NOMO-1 (cell line): ENCODE results near the gene RBPJ.

Experiments
- DNase-seq, 2 experiments: peaks; one replicate each; lab custom pipeline; 2025; ENCODE audit not compliant: unreplicated experiment in 2 of 2; lab: John Stamatoyannopoulos, UW

RBPJ gene

DNA sequence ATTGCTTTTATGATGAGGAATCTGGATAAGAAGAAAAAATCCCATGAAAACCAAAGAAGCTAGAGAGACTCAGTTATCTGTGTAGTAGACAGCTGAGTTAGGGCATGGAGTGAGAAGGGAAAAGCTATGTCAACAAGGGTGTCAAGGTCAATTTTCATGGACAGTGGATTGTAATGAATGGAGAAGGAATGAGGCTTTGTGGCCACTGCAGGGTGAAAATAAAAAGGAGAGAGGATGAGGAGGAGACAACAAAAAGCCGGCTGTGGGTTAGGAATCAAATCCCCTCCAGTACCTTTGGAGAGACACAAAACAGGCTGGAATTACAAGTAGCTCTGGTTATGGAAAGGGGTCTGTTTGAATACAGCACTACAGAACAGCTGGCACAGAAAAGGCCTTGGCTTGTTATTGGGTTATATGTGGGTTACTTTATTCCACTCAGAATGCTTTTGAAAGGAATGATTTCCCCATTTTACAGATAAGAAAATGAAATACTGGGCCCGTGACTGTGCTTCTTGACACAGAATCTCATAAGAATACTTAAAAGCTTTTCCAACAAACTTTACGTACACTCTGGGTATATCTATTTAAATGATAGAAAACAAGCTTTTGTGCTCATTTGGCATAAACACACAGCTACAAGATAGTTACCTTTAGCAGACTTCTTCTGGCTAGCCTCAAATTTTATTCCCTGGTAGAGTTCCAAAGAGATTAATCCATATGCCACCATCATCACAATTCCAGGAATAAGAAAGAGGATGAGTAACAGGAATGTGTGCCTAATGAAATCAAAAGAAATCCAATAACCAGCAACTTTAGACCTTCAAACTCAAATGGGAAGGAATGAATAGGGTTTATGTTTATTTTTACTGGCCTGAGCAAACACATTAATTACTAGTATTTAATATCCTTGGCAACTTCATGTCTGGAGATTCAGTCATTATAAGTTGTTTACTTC lies 162.0 kb downstream of the RBPJ start:
- no peak for DNase-seq

DNA sequence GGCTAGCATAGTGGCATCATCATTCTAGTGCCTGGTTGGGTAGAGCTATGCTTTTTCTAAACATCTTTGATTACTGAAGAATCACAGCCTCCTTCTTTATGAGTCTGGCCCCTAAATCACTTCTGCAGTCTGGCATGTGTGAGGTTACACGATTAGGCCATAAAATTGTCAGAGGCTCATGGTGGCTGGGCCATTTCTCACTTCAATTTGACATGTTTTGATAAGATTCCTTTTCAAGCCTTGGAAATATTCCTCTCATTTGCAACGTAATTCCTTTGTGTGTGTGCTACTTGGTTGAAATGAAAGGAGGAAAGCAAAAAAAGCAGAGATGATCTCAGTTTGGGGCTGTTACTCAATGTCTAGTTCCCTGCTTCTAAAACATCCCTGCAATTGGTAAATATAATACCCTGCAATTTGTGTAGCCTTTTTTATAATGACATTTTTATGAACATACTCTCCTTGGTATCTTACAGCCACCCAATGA lies 163.3 kb downstream of the RBPJ start:
- DNase-seq, result no peak

DNA sequence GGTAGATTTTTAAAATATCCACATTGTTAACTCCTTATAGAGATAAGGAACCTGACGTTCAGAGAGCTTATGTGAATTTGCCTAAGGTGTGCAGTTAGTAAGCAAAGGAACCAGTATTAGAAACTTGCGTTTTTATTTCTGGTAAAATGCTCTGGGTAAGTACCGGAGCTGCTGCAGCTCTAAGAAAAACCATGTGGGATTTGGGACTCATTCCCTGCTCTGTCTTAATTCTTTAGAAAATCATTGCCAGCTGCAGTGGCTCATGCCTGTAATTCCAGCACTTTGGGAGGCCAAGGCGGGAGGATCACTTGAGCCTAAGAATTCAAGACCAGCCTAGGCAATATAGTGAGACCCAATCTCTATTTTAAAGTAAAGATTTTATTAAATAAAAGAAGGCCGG lies 163.7 kb downstream of the RBPJ start:
- no peak for DNase-seq
